Measurements from ENCODE around the gene TRAF6.
A peak's percentile ranks its signal among the peaks of the same experiment; 100 is the strongest.
"Not testable (repeated sequence)": the region's sequence is repeated elsewhere in the genome, so short reads cannot be mapped to it uniquely, and the experiment has no call there.

The TRAF6 gene

GRCh38 chr11:36509694-36510593 is at the start of gene TRAF6:
TSS of gene TRAF6 (minus strand) at chr11:36510272. CDS start at chr11:36501515, 8,757 bp downstream.
- peak; percentile 83 to 92 for TF ChIP-seq CTCF (IDR thresholded peaks at IDR 0.05)
- peak; percentile 85 to 90 for DNase-seq
- Histone ChIP-seq H3K27ac (peak within 1 kb of the TSS; percentile 85 to 95), H3K27me3 (peaks cover 0 to 3% of the 10 kb centered on the region in 2 donors), H3K9me3 (peaks cover 0 to 6% (median 0%) of the 10 kb centered on the region in 3 donors), H3K4me3 (peak within 1 kb of the TSS; percentile 77 to 92), H3K36me3 (no peaks in the 10 kb centered on the region), H3K4me1 (peaks cover 0 to 21% (median 4%) of the 10 kb centered on the region in 4 donors)
- intact Hi-C loops (cut with DNase I; ENCODE audit: low total_unique reads), result no loop called here

GRCh38 chr11:36558571-36559413 is 48.7 kb upstream of the TRAF6 start:
- peaks cover 0 to 5% (median 0%) of the 10 kb centered on the region in 3 donors for H3K9me3 ChIP-seq
- H3K27me3 ChIP-seq, result no peaks in the 10 kb centered on the region
- no peak overlapping the region for H3K4me3 ChIP-seq
- H3K4me1 ChIP-seq, result no peaks in the 10 kb centered on the region
- no peaks in the 10 kb centered on the region for H3K36me3 ChIP-seq
- TF ChIP-seq CTCF (IDR thresholded peaks at IDR 0.05), result no peak
- intact Hi-C loops (cut with DNase I; ENCODE audit: low total_unique reads), result no loop called here
- DNase-seq, result no peak
- H3K27ac ChIP-seq, result no peak overlapping the region

GRCh38 chr11:36557991-36558390 is 47.9 kb upstream of the TRAF6 start:
- H3K4me3 ChIP-seq, result no peak overlapping the region
- intact Hi-C loops (cut with DNase I; ENCODE audit: low total_unique reads), result no loop called here
- peaks cover 0 to 5% (median 0%) of the 10 kb centered on the region in 3 donors for H3K9me3 ChIP-seq
- TF ChIP-seq CTCF (IDR thresholded peaks at IDR 0.05), result no peak
- no peak overlapping the region for H3K27ac ChIP-seq
- no peaks in the 10 kb centered on the region for H3K27me3 ChIP-seq
- DNase-seq, result no peak
- H3K4me1 ChIP-seq, result no peaks in the 10 kb centered on the region
- H3K36me3 ChIP-seq, result no peaks in the 10 kb centered on the region

GRCh38 chr11:36557390-36557789 is 47.3 kb upstream of the TRAF6 start:
- H3K4me1 ChIP-seq; H3K27ac ChIP-seq; H3K4me3 ChIP-seq; DNase-seq; H3K9me3 ChIP-seq; H3K27me3 ChIP-seq; intact Hi-C loops (cut with DNase I; ENCODE audit: low total_unique reads); H3K36me3 ChIP-seq: not testable (repeated sequence)

- Histone ChIP-seq H3K9me3 (no peaks in the 10 kb centered on the region), H3K4me1 (no peaks in the 10 kb centered on the region), H3K27me3 (no peaks in the 10 kb centered on the region), H3K36me3 (no peaks in the 10 kb centered on the region), H3K4me3 (no peak overlapping the region), H3K27ac (no peak overlapping the region)
- intact Hi-C loops (cut with DNase I; ENCODE audit: low total_unique reads), result no loop called here
- no peak for TF ChIP-seq CTCF (IDR thresholded peaks at IDR 0.05)
- DNase-seq, result no peak
Measured at GRCh38 chr11:36550385-36551115, 40.5 kb upstream of the TRAF6 start.
